SKM-1 treated with dmso at 0.1 percent for 144 hours (cell line): ENCODE measurements around the gene CUX1.

Experiments used
- DNase-seq: peaks from one replicate; lab custom pipeline; 2025; ENCODE audit not compliant: unreplicated experiment; lab: John Stamatoyannopoulos, UW

CUX1 gene

DNA sequence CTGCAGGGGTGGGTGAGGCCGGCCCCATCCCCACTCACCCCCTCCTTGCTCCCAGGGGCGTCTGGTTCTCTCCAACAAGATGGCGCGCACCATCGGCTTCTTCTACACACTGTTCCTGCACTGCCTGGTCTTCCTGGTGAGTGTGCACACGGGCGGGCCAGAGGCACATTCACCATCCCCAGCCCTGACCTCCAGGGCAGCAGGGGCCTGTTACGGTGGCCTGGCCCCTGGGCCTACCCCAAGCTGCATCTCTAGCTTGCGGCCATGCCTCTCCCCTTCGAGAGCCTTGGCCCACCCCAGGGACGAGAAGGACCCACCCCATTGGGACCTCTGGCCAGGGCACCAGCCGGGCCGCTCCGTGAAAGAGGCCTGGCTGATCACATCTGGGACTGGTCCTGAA lies 464.4 kb downstream of the CUX1 start:
- DNase-seq = no peak

DNA sequence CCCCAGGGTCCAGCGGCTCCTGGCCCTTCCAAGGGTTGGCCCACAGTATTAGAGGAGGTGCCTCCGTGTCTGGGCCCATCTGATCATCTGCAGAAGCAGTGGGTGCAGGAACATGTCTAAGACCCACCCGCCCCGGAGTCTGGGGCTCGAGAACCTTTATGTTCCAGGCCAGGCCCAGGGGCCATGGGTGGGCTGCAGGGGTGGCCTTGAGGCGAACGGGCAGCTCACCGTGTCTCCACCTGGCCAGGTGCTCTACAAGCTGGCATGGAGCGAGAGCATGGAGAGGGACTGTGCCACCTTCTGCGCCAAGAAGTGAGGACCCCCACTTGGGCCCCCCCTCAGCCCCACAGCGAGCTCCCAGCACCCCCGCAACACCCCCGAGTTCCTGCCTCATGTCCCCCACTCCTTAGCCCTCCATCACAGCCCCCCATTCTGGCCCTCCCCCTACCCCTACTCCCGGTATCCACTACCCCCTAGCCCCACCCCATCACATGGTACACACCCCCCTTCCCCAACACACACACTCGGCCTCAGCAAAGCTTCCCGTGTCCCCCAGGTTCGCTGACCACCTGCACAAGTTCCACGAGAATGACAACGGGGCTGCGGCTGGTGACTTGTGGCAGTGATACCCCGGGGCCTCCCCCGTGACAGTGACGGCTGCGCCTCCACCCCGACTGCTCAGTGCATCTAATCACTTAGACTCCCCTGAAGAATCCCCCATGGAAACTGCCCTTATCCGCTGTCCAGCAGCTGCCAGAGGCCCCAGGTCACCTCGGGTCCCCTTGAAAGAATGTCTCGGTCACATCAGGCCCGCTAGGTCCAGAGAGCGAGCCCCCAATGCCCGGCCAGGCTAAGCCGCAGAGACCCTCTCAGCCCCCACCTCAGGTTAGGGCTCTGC lies 465.3 kb downstream of the CUX1 start:
- no peak for DNase-seq

DNA sequence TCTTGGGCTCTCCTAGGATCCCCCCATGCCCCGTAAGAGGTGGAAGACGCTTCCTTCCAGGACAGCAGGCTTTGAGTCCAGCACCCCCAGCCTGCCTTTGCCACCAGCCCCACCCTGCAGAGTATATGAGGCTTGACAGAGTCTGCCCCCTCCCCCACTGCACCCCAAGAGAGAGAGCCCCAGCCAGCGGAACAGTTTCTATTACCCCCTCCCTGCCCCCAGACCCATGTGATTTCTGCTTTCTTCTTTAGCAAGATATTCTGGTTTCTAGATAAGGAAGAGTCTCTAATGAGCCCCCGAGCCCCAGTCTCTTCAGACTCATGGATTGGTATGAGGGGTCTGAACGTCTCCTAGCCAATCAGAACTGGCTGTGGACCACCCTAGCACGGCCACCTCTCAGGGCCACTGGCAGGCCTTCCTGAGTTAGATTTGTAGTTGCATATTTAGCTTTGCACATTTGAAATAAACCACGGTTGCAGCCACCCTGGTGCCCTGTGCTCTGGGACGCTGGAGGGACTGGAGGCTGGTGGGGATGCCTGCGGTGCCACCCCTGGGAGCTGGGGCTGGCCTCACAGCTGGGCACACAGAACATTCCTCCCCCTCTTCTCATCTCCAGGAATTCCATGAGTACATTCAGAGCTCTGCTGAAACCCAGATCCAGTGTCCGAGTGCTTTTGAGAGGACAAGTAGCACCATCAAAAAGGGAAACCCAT lies 466.2 kb downstream of the CUX1 start:
- no peak for DNase-seq

DNA sequence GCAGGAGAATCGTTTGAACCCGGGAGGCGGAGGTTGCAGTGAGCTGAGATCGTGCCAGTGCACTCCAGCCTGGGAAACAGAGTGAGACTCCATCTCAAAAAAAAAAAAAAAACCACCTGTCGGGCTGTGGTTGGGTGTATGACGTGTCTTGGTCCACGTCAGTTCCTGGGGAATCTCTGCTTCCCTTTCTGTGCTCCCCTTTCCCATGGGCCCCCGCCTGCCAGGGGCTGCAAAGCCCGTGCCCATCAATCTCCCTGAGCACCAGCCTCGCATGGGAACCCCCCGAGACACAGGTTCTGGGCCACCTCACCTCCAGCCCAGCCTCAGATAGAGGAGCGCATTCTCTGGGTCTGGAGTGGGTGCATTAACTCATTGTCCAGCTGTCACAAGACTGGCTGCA lies 467.0 kb downstream of the CUX1 start:
- no peak for DNase-seq

DNA sequence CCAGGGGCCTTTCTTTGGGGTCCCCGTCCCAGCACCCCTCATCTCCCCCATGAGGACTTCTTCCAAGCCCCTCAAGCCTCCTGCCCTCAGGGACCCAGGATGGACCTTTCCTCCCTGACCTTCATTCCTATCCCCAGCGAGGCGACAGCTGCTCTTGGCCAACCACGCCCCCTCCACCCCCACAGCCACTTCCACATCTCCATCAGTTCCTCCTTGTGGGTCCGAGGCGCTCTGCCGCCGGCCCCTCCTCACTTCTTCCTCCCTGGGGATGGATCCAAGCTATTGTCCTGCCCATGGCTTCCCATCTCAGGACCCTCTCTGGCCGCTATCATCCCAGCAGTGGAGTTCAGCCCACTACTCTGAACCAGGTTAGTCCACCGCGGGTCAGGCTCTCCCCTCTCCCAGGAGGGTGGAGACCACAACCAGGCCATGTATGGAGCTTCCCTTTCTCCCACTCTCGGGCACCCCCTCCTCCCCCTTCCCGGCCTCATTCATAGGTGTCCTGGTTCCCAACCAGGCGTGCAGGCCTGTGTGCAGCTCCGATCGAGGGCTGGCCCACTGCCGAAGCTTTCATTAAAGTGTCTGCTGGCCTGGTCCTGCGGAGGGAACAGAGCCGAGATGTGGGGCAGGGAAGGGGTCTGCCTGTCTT lies 467.6 kb downstream of the CUX1 start:
- DNase-seq = peak; percentile 60

DNA sequence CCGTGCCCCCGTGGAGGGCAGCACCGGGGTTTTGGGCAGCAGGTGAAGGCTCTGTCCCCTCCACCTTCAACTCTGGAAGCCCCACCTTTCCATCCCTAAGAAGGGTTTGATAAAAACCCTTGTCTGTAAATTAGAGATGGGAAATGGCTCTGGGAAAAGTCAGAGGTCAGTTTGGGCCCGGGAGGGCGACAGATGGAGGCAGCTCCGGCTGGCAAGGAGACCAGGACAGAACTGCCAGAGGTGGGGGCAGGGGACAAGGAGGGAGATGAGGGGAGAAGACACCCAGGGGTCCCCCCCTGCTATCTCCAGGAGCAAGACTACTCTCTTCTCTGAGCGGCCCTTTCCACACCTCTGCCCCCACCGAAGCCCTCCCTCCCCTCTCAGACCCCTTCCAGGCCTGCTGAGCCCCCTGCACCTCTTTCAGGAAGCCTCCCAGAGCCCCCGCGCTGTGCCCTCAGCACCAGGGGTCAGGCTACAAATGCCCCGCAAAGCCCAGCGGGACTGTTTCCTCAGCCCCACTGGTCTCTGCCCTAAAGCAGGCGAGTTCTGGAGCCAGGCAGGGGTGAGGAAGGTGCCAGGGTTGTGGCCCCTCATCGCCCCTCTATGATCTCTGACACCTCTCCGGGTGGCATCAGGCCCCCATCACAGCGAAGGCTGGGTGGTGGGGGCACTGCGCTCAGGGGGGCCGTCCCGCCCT lies 468.3 kb downstream of the CUX1 start:
- no peak for DNase-seq

DNA sequence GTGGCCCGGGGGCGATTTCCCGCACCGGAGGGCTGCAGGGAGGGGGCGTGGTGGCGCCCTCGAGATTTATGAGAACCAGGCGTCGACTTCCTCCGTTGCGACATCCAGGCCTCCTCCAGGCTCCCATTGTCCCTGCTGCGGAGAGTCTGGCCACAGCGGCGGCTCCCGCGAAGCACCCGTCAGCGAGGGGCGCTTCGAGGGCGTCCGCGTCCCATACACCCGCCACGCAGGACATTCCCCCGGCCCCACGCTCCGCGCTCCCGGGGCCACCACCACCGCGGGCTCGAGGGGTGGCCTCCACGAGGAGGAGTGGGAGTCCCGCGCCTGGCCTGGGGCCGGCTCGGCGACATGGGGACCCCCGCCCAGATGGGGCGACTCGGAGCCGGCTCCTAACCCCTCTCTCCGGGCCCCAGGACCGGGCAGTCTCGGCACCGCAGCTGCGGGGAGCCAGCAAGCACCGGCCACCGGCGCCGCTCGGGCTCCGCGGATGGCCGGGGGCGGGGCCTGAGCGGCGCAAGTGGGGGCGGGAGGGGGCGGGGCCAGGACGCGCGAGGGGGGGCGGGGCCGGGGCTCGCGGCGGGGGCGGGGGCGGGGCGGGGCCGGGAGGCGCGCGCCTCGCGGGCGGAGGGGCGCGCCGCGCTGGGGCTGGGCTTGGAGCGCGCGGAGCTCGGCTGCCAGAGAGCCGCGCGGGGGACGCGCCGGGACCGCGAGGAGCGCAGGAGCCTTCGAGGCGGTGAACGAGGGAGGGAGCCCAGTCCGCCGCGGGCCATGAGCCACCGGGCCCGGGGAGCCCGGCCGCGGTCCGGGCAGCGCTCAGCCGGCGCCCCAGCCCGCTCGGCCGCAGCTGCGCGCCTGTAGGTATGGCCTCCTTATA lies 469.0 kb downstream of the CUX1 start, which contains the start of gene SH2B2:
Gene SH2B2 (plus strand): TSS at position 632 of the 874 bp plus-strand sequence. CDS start 13,683 bp downstream, outside the sequence.
- DNase-seq = peak; percentile 80

DNA sequence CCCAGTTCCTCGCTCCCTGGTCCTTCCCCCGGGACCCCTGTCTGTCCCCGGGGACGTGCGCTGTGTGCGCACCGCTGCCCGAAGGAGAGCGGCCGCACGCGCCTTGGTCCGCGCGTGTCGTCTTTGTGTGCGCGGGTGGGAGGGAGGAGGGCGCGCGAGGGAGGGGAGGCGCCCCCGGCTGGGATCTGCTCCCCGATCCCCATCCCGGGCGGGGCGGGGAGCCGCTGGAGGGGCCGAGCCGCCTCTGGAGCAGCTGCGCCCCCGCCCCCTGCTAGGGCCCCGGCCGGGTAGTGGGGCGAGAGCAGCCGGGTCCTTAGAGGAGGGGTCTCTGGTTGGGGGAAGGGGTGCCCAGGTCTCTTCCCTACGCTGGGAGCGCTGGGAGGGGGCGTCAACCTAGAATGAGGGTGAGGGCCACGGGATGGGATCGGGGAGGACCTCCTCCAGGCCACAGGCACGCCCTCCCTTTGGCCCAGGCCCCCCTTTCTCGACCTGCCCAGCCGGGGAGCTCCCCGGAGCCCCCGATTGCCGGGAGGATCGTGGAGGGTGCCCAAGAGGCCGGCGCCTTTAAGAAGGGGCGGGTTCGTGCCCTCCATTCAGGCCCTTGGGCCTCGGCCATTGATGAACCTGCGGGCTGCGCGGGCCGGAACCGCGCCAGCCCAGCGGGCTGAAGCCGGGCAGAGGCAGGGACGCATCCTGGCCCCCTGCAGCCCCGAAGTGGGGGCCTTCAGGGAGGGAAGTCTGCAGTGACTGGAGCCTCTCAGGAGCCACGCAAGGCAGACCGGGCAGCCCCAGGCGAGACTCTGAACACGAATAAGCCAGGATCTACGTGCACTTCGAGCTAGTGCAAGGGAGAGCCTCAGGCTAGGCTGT lies 469.9 kb downstream of the CUX1 start:
- DNase-seq = no peak

DNA sequence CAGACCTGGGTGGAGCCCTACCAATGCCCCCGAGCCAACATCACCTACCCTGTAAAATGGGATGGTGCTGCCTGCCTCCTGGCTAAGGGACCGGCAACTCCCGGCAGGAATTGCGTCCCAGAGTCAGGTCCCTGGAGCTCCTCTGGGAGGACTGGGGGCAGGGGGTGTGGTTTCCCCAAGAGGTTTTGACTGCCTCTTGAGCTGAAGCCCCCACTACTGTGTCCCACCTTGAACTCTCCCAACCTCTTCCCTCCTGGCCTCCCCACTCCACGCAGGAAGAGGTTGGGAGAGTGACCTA lies 470.5 kb downstream of the CUX1 start:
- DNase-seq = no peak

DNA sequence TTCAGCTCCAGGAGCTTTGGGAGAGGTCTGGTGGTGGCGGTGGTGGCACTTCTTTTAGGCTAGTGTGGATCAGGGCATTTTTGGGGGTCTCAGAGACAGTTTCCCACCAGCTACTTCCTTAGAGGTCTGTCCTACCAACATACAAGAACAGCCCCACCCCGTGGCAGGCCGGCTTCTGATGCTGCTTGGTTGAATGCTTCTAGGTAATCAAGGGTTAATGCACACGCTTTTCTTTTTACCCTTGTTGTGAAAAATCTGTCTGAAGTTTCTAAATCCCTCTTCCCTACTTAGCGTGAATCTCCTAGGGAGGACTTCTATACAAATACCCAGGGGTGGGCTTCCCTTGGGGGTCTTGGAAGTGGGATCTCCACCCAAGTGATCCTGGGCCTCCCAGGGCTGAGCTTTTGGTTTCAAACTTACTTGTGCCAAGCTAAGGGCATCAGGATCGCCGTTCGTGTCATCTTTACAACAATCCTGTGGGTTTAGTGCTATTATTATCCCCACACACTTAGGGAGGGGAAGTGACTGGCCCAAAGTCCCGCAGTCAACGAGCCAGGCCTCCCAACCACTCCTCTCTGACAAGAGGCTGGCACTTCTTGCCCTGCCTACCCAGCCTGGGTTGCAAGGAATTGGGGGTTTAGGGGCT lies 471.0 kb downstream of the CUX1 start:
- peak; percentile 34 for DNase-seq

DNA sequence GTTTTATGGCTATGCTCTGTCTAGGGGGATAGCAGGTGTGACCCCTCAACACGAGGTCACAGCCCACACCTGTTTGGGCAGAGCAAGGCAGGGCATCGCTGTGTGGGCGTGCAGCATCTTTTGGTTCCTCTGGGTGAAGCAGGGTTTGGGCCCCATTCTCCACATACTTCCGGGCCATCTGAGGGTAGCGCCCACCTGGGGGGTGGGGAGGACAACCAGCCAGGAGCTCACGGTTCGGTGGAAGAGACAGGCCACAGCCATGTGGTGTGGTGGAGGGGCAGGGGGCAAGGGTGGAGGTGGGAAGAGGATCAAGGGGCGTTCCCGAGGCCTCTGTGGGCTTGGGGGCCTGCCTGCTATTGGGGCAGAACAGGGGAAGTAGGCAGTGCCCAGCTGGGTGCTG lies 471.6 kb downstream of the CUX1 start:
- no peak for DNase-seq

DNA sequence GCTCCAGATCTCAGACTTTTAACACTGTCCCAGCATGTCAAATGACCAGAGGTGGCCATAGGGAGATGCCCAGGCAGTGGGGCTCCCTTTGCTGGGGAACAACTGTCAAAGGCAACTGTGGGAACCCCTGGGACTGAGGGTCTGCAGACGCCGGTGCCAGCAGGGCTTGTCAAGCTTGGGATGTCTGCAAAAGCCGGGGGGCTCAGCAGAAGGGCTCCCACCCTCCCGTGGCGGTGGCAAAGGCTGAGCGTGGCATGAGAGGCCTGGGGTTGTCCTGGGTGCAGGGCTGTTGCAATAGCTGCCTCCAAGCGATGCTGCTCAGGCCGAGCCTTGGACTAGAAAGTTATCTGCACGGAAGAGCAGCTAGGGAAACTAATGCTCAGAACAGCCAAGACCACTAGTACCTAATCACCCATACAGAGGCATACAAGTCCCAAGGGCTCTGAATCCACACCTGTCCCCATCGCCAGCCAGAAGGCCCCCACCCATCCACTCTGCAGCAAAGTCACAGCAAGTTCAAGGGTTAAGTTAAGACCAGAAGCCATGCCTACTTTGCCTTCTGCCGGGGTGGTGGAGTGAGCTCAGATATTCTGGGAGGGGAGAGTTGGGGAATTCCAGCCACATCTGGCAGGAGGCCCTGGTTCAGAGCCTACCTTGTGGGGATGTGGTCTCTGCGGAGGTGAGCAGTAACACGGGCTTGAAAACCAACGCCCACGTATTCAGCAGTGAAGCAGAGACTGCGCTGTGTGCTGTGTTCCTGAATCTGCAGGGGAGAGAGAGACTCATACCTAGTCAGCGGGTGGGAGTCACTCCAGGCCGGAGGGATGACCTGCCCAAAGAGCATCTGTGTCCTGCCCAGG lies 473.9 kb downstream of the CUX1 start:
- DNase-seq = no peak

DNA sequence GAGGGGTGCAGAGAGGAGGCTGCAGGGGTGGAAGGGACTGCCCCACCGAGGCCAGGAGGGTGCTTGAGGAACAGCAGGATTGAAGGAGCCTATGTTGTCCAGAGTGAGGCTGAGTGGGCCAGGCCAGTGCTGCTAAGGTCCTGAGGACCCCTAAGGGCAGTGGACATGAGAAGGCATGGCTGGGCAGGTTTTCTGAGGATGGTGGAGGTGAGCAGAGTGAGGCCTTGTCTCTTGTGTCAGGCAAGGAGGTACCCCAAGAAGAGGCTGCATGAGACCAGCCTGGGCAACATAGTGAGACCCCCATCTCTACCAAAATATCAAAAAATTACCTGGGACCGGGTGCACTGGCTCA lies 474.5 kb downstream of the CUX1 start:
- DNase-seq = no peak

DNA sequence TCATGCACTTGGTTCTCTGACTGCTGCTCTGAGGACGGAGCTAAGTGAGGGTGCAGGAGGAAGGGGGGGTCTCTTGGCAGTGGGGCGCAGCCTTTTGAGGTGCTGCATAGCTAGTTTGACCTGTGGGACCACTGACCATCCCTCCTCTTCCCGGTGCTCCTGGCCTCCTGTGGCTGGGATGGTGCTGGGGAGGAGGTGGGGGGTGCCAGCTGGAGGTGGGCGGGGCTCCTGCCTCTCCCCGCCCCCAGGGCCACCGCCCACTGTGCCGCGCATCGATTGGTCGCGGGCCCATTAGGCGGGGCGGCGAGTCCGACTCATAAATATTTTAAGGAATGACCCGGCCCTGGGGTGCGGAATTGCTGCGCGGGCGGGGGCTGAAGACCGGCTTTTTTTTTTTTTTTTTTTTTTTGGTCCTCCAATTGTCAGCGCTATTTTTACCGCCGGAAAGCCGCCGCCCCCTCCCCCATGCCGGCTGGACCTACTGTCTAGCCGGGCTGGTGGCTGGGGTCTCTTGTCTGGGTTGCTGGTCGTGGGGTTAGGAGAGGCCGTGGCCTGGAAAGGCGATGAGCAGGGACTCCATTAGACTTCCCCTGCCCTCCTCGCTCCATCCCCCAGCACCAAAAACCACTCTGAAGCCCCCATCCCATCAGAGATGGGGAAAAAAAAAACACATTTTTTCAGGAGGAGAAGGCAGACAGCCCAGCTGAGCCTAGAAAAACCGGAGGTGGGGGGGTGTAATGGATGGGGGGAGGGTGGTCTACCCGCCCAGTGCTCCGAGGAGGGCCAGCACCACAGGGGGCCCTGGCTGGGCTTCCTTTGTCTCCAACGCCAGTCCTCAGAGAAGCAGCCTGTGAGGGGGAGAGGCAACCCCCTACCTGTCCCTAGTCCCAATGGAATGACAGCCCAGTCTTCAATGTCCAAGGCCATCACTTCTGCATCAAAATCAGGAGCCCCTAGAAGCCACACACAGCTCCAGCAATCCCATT lies 475.7 kb downstream of the CUX1 start:
- no peak for DNase-seq

DNA sequence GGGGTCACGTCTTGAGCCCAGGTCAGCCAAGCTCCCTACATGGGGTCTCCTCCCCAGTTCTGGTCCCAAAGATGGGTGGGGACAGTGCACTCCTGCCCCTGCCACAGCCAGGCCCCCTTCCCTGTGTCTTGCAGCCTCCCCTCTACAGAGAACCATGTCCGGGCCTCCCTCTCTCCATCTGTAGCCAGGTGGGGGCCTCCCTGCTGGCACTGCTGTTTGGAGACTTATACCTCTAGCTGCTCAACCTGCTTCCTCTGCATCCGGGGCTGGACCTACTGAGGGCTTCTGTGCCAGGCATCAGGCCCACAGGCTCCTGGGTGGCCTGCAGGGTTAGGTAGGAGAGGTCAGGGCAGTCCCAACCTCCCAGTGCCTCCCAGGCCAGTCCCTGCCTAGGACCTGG lies 477.2 kb downstream of the CUX1 start:
- DNase-seq = no peak

DNA sequence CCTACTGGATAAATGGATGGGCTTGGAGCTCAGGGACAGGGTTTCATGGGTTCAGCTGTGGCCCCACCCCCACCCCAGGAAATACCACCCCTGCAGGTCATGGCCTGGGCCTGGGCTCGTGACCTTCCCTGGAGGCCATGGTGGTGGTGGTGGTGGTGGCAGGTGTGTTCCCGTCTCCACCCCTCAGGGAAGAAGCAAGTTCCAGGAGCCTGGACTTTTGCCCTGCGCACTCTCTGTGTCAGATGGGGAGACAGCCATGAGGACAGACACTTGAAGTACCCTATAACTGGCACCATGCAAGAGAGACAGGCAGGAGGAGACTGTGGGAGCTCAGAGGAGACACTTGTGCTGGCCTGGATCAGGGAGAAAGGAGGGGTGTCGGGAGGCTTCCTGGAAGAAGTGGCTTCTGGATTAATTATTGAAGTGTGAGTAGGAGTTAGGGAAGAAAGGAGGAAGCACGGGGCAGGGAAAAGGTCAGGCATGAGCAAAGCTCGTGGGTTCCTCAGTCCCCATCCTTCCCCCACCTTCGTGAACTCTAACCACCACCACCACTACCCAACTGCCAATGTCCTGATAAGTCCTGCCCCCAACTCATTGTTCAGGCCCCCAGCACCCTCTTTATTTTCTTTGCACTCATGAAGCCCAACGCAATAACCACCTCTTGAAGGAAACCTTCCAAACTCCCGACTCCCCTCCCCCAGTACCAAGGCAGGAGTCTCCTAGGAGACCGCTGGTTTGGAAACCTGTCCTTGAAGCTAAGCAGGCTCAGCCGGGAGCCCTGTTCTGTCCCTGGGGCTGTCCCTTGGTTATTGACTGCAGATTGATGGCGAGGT lies 478.1 kb downstream of the CUX1 start:
- DNase-seq = no peak
